Cardiac fibroblast (primary cell): ENCODE data around the gene FGD4.
A peak's percentile ranks its signal among the peaks of the same experiment; 100 is the strongest.

ENCODE experiments used
- DNase-seq, 2 donors: peaks; one replicate each; pipeline versions ENCODE4 v3.0.0 to v3.0.0-alpha.2; 2010; ENCODE audit warnings: low read depth in 2 of 2
- H3K4me3 ChIP-seq, 2 donors: replicated peaks in 1 of 2; 1 replicate in 1 of 2; 2 replicates in 1 of 2; pipeline ENCODE4 v1.5.1; 2011; ENCODE audit warnings: low read depth in 2 of 2, low read length in 2 of 2, mild to moderate bottlenecking in 2 of 2, moderate library complexity in 1 of 2
- TF ChIP-seq, protein P1 (sequence below): IDR thresholded peaks from one replicate; pipeline ENCODE4 v1.5.1; 2011; ENCODE audit warnings: low read depth, mild to moderate bottlenecking, low read length, inconsistent platforms

FGD4 gene

DNA sequence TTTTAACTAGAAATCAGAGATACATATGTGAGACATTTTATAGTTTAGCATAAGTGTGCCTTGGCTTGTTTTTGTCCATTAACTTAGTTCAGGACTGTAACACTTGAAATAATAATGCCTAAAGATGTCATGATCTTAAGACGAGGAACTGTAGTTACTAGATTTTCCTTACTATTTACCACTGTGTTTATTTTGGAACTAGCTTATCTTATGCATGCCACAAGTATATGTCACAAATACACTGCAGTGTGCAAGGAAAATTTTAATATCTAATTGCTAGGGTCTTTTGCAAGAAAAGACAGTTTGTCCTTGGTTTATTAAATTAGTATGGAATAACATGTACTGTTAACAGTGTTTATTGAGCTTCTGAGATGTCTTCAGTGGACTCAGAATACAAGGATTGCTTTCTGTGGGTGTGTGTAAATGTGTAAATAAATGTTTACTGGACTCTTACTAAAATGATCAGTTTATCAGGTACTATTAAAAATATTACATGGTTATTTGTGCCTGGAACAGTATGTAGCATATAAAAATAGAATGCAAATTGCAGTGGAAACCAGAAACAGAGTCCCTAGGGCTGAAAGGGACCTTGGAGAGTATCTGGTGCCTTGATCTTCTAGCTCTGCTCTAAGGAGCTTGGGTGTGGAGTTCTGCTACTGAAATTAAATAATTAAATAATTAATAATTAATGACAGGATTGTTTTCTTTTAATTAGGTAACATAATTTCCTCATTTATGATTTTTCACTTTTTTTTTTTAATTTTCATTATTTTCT is 58.1 kb downstream of the FGD4 start:
- H3K4me3 ChIP-seq: no peak overlapping the region
- DNase-seq: peak; percentile 55 to 69
- TF ChIP-seq, protein P1, sequence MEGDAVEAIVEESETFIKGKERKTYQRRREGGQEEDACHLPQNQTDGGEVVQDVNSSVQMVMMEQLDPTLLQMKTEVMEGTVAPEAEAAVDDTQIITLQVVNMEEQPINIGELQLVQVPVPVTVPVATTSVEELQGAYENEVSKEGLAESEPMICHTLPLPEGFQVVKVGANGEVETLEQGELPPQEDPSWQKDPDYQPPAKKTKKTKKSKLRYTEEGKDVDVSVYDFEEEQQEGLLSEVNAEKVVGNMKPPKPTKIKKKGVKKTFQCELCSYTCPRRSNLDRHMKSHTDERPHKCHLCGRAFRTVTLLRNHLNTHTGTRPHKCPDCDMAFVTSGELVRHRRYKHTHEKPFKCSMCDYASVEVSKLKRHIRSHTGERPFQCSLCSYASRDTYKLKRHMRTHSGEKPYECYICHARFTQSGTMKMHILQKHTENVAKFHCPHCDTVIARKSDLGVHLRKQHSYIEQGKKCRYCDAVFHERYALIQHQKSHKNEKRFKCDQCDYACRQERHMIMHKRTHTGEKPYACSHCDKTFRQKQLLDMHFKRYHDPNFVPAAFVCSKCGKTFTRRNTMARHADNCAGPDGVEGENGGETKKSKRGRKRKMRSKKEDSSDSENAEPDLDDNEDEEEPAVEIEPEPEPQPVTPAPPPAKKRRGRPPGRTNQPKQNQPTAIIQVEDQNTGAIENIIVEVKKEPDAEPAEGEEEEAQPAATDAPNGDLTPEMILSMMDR: no peak

DNA sequence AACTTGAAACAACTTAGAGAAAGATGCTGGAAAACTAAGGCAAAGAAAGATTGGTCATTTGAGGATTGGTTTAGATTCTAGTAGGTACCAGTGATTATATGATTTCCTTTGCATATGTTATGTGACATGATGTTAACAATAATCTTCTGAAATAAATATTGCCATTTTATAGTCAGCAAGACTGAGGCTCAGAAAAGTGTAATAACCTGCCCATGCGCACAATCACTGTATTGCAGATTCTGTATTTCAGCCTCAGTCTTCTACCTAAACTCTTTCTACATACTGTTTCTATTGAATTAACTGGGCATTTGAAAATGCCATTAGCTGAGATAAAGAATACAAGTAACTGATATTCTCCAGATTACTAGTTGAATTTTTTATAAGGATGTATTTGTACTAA is 61.3 kb downstream of the FGD4 start:
- TF ChIP-seq, protein P1: no peak
- no peak for DNase-seq
- H3K4me3 ChIP-seq: no peak overlapping the region

DNA sequence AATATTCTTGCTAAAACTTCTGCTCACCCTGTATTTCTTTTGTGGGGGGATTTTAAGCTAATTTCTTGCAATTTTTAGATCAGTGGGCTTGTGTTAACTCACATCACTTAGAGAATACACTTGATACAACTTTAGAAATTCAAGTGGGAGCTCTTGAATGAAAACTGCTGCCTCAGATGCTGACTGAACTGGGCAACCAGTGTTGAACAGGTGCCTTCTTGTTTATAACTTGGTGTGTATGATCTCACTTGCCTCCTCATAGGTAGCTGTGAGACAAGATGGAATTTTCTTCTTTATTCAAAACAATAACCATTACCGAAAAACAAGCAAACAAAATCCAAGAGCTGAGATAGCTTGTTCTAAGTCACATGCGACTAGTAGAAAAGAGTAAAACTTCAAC is 63.5 kb downstream of the FGD4 start:
- no peak for DNase-seq
- TF ChIP-seq, protein P1: no peak
- H3K4me3 ChIP-seq: no peak overlapping the region

DNA sequence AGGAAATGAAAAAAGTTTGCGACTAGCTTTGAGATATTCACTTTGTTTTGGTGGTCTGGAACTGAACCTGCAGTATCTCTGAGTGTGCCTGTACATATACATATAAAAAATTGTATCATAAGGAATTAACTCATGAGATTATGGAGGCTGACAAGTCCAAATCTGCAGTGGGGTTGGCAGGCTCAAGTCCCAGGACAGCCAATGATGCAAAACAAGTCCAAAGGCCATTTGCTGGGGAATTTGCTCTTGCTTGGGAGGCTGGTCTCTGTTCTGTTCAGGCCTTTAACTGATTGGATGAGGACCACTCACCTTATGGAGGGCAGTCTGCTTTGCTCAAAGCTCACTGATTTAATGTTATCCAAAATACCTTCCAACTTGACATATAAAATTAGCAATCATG is 66.8 kb downstream of the FGD4 start:
- TF ChIP-seq, protein P1: no peak
- DNase-seq: no peak
- H3K4me3 ChIP-seq: no peak overlapping the region

DNA sequence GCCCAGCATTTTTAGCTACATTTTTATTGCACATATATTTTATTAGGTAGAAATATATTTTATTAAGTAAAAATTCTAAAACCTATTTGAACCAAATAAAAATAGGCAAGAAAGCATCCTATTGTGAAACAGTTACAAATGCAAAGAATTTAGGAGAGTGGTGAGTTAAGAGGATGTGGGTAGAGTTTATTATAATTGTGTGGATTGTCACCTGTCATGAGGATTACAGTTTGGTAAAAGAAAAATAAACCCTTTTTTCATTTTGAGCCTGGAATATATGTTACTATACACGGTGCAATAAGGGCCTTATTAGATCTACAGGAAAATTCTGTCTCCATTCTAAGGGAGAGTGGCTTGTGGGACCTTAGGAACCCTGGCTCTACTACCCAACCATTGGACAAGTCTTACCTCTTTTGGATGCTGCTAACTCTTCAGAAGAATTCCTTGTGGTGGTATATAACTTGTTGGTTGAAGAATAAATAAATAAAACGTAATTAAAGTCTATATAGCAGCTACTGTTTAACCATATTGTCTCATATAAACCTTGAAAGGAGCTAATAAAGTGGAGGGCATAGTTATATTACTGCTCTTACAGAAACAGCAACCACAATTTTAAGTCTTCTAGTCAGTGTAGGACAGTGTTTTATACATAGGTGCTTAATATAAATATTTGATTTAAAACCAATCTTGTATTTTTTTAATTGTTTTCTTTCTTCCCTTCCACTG is 67.8 kb downstream of the FGD4 start:
- no peak for DNase-seq
- TF ChIP-seq, protein P1: no peak
- H3K4me3 ChIP-seq: no peak overlapping the region

DNA sequence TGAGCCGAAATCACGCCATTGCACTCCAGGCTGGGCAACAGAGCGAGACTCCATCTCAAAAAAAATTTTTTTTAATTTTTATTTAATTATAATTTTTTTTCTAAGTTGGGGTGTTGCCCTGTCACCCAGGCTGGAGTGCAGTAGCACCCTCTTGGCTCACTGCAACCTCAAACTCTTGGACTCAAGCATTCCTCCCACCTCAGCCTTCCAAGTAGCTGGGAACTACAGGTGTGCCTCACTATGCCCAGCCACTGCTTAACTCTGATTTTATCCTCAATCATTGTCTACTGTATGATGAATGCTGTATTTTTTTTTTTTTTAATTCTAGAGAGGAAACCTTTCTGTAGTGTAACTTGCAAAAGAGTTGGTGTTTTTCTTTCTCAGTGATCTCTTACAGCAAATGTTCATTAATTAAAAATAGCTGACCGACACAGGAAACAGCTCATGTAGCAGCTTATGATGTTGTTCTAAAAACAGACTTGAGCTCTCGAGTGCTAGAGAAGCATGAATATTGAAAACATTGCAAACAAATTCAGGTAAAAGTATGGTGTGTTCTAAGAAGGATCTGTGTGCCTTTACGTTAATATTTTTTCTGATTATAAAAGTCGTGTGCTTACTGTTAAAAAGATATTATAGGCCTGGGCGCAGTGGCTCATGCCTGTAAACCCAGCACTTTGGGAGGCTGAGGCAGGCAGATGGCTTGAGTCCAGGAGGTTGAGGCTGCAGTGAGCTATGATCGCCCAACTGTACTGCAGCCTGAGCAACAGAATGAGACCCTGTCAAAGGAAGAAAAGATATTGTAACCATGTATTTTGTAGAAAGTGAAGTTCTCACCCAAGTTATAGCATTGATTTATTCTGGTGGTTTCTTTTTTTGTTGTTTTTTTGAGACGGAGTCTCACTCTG is 68.9 kb downstream of the FGD4 start:
- TF ChIP-seq, protein P1: no peak
- no peak overlapping the region for H3K4me3 ChIP-seq
- DNase-seq: no peak
